GM18526 (cell line): Measurements from ENCODE around the gene METAP1D.

Experiments
- POLR2A ChIP-seq: IDR thresholded peaks from 3 replicates; pipeline ENCODE4 v1.6.1; 2011; ENCODE audit not compliant: insufficient read length; ENCODE audit errors: extremely low read depth

METAP1D gene

GRCh38 chr2:172038604-172039003, 38.9 kb downstream of the METAP1D start:
- no peak for TF ChIP-seq POLR2A

- TF ChIP-seq POLR2A = no peak
These were observed 39.4 kb downstream of the METAP1D start for GRCh38 chr2:172039011-172039704.

GRCh38 chr2:172040311-172040710, 40.6 kb downstream of the METAP1D start:
- no peak for TF ChIP-seq POLR2A

GRCh38 chr2:172046080-172046678, 46.4 kb downstream of the METAP1D start:
- TF ChIP-seq POLR2A = no peak

GRCh38 chr2:172046866-172047565, 47.3 kb downstream of the METAP1D start:
- TF ChIP-seq POLR2A = no peak

GRCh38 chr2:172047566-172048507, 48.1 kb downstream of the METAP1D start:
- TF ChIP-seq POLR2A = no peak

- no peak for TF ChIP-seq POLR2A
These were observed 49.1 kb downstream of the METAP1D start for GRCh38 chr2:172048508-172049503.

- no peak for TF ChIP-seq POLR2A
These were observed 49.9 kb downstream of the METAP1D start for GRCh38 chr2:172049567-172050120.

GRCh38 chr2:172050479-172051125, 50.8 kb downstream of the METAP1D start:
- no peak for TF ChIP-seq POLR2A

GRCh38 chr2:172052000-172052983, 52.5 kb downstream of the METAP1D start:
- TF ChIP-seq POLR2A = no peak

GRCh38 chr2:172053486-172053885, 53.7 kb downstream of the METAP1D start:
- TF ChIP-seq POLR2A = no peak

- no peak for TF ChIP-seq POLR2A
These were observed 56.5 kb downstream of the METAP1D start for GRCh38 chr2:172056293-172056692.
